HUES64 (cell line): ENCODE measurements around the gene UMOD.
"Not testable (repeated sequence)": the region's sequence is repeated elsewhere in the genome, so short reads cannot be mapped to it uniquely, and the experiment has no call there.

Source experiments
- H3K27ac ChIP-seq: 2 replicates; pipeline ENCODE4 v1.7.0; 2013; ENCODE audit warnings: low read depth, low read length, inconsistent platforms
- H3K27me3 ChIP-seq: 2 replicates; pipeline ENCODE4 v1.6.1; 2013; ENCODE audit warnings: mild to moderate bottlenecking, low read length; ENCODE audit not compliant: insufficient read depth
- H3K36me3 ChIP-seq: 2 replicates; pipeline ENCODE4 v1.6.1; 2013; ENCODE audit warnings: mild to moderate bottlenecking, low read length; ENCODE audit not compliant: insufficient read depth
- H3K4me1 ChIP-seq: 2 replicates; pipeline ENCODE4 v1.6.1; 2013; ENCODE audit warnings: mild to moderate bottlenecking, low read length, moderate library complexity; ENCODE audit not compliant: insufficient read depth
- H3K4me3 ChIP-seq: 2 replicates; pipeline ENCODE4 v1.5.1; 2013; ENCODE audit warnings: mild to moderate bottlenecking, low read length, moderate library complexity
- H3K9ac ChIP-seq: 2 replicates; pipeline ENCODE4 v1.6.1; 2013; ENCODE audit warnings: mild to moderate bottlenecking, low read depth, low read length
- H3K9me3 ChIP-seq: 2 replicates; pipeline ENCODE4 v1.6.1; 2013; ENCODE audit warnings: low read depth, low read length; ENCODE audit not compliant: insufficient read depth
- WGBS: fragments of 150-250, 120-280 bp; methylation state at CpG from one replicate; pipeline ENCODE4 v1.1.7; 2013; ENCODE audit warnings: missing lambda C conversion rate; 5-methylcytosine and 5-hydroxymethylcytosine counted together

Gene UMOD

DNA sequence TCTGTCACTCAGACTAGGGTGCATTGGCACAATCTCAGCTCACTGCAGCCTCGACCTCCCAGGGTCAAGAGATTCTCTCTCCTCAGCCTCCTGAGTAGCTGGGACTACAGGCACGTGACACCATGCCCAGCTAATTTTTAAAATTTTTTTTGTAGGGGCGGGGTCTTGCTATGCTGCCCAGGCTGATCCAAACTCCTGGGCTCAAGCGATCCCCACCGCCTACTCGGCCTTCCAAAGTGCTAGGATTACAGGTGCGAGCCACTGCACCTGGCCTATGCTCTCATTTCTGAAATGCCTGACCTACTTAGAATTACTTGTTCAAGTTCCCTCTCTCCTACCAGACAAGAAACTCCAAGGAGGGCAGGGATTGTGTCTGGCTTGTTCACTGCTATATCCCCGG is 20.1 kb downstream of the UMOD start:
- H3K9me3 ChIP-seq = no peaks in the 10 kb centered on the region
- no peak overlapping the region for H3K4me3 ChIP-seq
- no peak overlapping the region for H3K9ac ChIP-seq
- no peaks in the 10 kb centered on the region for H3K36me3 ChIP-seq
- 94% methylated on average over 8 of the region's 8 CpGs for WGBS
- no peaks in the 10 kb centered on the region for H3K4me1 ChIP-seq
- H3K27ac ChIP-seq = no peak overlapping the region
- no peaks in the 10 kb centered on the region for H3K27me3 ChIP-seq

- Histone ChIP-seq H3K9ac (no peak overlapping the region), H3K27ac (no peak overlapping the region), H3K27me3 (no peaks in the 10 kb centered on the region), H3K36me3 (no peaks in the 10 kb centered on the region), H3K4me3 (no peak overlapping the region), H3K4me1 (no peaks in the 10 kb centered on the region), H3K9me3 (no peaks in the 10 kb centered on the region)
- WGBS = 95% methylated on average over 5 of the region's 5 CpGs
These were observed 20.9 kb downstream of the UMOD start for GRCh38 chr16:20331635-20332034.

GRCh38 chr16:20329392-20330138 is 22.9 kb downstream of the UMOD start:
- Histone ChIP-seq H3K4me3 (no peak overlapping the region), H3K27ac (no peak overlapping the region), H3K36me3 (no peaks in the 10 kb centered on the region), H3K4me1 (no peaks in the 10 kb centered on the region), H3K9ac (no peak overlapping the region), H3K9me3 (no peaks in the 10 kb centered on the region), H3K27me3 (no peaks in the 10 kb centered on the region)
- 86% methylated on average over 5 of the region's 5 CpGs for WGBS

GRCh38 chr16:20327444-20328041 is 25.0 kb downstream of the UMOD start, which contains the start of gene GP2:
TSS of gene GP2 (minus strand) at chr16:20327513. CDS start at chr16:20326431, 1,082 bp downstream.
- WGBS = 93% methylated on average over 7 of the region's 7 CpGs

GRCh38 chr16:20326321-20326720 is 26.2 kb downstream of the UMOD start:
- no peak overlapping the region for H3K27ac ChIP-seq
- no peaks in the 10 kb centered on the region for H3K36me3 ChIP-seq
- H3K9ac ChIP-seq = no peak overlapping the region
- no peaks in the 10 kb centered on the region for H3K4me1 ChIP-seq
- WGBS = 89% methylated on average over 3 of the region's 3 CpGs
- no peak overlapping the region for H3K4me3 ChIP-seq
- H3K27me3 ChIP-seq = no peaks in the 10 kb centered on the region
- H3K9me3 ChIP-seq = no peaks in the 10 kb centered on the region

More at GRCh38 chr16:20327444-20328041, 25.0 kb downstream of the UMOD start, which contains the start of gene GP2:
- Histone ChIP-seq H3K9me3 (no peaks in the 10 kb centered on the region), H3K27me3 (no peaks in the 10 kb centered on the region), H3K27ac (no peak within 1 kb of the TSS), H3K4me3 (no peak within 1 kb of the TSS), H3K4me1 (no peaks in the 10 kb centered on the region), H3K36me3 (no peaks in the 10 kb centered on the region), H3K9ac (no peak within 1 kb of the TSS)

DNA sequence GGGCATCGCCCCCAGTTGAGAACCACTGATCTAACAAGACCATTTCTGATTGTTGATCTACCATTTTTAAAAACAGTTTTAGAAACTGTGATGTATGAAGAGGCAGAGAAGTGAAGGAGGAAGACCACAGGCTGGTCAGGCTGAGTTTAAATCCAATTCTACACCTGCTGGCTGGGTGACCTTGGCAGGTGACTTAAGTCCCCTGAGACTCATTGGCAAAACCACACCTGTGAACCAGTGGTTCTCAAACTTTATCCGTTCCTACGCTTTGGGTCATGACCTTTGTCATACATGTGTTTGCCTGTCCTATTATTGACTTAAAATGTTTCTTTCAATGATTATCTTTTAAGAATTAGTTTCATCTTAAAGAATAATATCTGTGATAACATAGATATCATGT is 27.5 kb downstream of the UMOD start:
- no peaks in the 10 kb centered on the region for H3K27me3 ChIP-seq

DNA sequence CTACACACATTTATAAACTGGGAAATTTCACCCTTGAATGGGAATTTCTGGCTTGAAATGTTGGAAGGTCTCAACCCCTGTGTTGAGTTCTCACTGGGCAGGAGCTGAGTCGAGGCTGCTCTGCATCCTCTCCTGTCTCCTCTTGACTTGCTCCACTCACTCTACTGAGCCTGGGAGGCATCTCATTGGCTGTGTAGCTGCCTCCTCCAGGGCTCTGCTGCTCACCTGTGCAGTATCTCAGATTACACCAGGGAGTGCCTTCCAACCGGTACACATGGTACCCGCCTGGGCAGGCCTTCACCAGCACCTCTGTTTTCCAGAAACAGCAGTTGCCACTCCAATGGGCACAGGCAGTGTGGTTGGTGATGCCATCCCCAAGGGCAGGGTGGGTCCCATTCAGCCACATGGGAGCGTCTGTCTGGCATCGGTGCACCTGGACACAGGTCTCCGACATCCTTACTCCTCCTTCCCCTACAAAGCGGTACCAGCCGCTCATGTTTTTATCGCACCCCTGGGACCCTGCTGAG is 28.9 kb downstream of the UMOD start:
- no peaks in the 10 kb centered on the region for H3K27me3 ChIP-seq
- no peak overlapping the region for H3K27ac ChIP-seq
- H3K4me3 ChIP-seq = no peak overlapping the region
- H3K4me1 ChIP-seq = no peaks in the 10 kb centered on the region
- WGBS = 85% methylated on average over 9 of the region's 9 CpGs
- H3K9ac ChIP-seq = no peak overlapping the region
- H3K36me3 ChIP-seq = no peaks in the 10 kb centered on the region
- no peaks in the 10 kb centered on the region for H3K9me3 ChIP-seq

More for the DNA sequence above, 27.5 kb downstream of the UMOD start:
- Histone ChIP-seq H3K4me1 (no peaks in the 10 kb centered on the region), H3K36me3 (no peaks in the 10 kb centered on the region), H3K27ac (no peak overlapping the region), H3K4me3 (no peak overlapping the region), H3K9ac (no peak overlapping the region), H3K9me3 (no peaks in the 10 kb centered on the region)
- 81% methylated on average over 3 of the region's 3 CpGs for WGBS

DNA sequence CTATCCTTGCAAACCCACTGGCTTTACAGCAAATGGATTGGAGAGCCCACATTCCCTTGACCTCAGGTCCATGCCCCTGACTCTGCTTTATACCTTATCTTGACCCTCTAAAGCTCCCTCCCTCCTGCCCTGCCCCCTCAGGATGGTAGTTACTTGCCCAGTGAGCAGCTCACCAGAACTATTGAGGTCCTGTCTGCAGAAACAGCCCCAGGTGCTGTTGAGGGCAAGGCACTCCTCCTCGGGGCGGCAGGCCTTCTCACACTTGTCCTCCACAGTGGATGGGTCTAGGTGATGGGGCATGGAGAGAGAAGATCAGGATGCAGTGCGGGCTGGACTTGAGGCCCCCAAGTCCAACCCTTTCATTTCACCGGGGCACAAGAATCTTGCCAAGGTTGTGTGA is 29.8 kb downstream of the UMOD start:
- WGBS = 91% methylated on average over 4 of the region's 4 CpGs
- Histone ChIP-seq H3K4me1 (no peaks in the 10 kb centered on the region), H3K27ac (no peak overlapping the region), H3K36me3 (no peaks in the 10 kb centered on the region), H3K9me3 (no peaks in the 10 kb centered on the region), H3K27me3 (no peaks in the 10 kb centered on the region), H3K4me3 (no peak overlapping the region), H3K9ac (no peak overlapping the region)

DNA sequence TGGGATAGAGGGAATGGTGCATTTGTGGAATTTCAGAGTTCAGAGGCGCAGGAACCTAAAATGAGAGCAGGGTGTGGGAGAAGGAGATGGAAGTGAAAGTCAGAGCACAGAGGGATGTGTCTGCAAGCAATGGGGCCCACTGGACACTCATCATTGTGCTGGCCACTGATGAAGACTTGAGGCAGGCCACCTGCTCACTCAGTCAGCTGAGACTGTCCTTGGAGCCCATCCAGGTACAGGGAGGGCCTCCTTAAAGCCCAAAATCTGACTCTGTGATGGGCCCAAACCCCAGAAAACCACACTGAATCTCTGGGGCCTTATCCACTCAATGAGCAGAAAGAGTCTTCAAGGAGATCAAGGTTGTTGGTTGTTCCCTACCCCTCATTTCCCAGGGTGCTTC is 30.8 kb downstream of the UMOD start:
- Histone ChIP-seq H3K27ac (no peak overlapping the region), H3K9me3 (no peaks in the 10 kb centered on the region), H3K4me1 (no peaks in the 10 kb centered on the region), H3K9ac (no peak overlapping the region), H3K4me3 (no peak overlapping the region), H3K27me3 (no peaks in the 10 kb centered on the region), H3K36me3 (no peaks in the 10 kb centered on the region)
- WGBS = 92% methylated on average over 1 of the region's 1 CpG

DNA sequence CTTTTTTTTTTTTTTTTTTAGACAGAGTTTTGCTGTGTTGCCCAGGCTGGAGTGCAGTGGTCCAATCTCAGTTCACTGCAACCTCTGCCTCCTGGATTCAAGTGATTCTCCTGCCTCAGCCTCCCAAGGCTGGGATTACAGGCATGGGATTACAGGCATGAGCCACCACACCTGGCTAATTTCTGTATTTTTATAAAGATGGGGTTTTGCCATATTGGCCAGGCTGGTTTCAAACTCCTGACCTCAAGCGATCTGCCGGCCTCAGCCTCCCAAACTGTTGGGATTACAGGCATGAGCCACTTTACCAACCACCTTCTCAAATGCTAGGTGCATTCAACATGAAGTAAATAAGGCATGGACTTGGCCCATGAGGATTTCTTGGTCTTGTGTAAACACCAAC is 31.5 kb downstream of the UMOD start:
- not testable (repeated sequence) for H3K36me3 ChIP-seq

GRCh38 chr16:20320592-20320991 is 31.9 kb downstream of the UMOD start:
- H3K27me3 ChIP-seq = no peaks in the 10 kb centered on the region
- no peaks in the 10 kb centered on the region for H3K36me3 ChIP-seq
- H3K9me3 ChIP-seq = no peaks in the 10 kb centered on the region
- no peak overlapping the region for H3K9ac ChIP-seq
- no peak overlapping the region for H3K4me3 ChIP-seq
- H3K4me1 ChIP-seq = no peaks in the 10 kb centered on the region
- no peak overlapping the region for H3K27ac ChIP-seq

More for the DNA sequence above, 31.5 kb downstream of the UMOD start:
- H3K9ac ChIP-seq, H3K27ac ChIP-seq, H3K4me3 ChIP-seq, H3K9me3 ChIP-seq, H3K27me3 ChIP-seq, H3K4me1 ChIP-seq: not testable (repeated sequence)
- whole genome bisulfite sequencing = 97% methylated on average over 2 of the region's 2 CpGs
